SU-DHL-6 (cell line): ENCODE results near the gene MTRR.

Experiments used
- H2AFZ ChIP-seq: fragments of 200-600 bp; sonication (generic); 2 replicates; pipeline ENCODE4 v1.6.1; 2014; ENCODE audit warnings: low read depth, mild to moderate bottlenecking, moderate library complexity, mixed read lengths, antibody characterized with exemption, low read length; ENCODE audit not compliant: severe bottlenecking
- H3F3A ChIP-seq: fragments of 200-600 bp; shearing (Covaris generic); 2 replicates; pipeline ENCODE4 v1.6.0; 2016; ENCODE audit warnings: antibody characterized with exemption, mild to moderate bottlenecking; ENCODE audit not compliant: insufficient read depth
- H3K27ac ChIP-seq: fragments of 200-600 bp; sonication (generic); 2 replicates; pipeline ENCODE4 v1.5.1; 2016; ENCODE audit warnings: low read depth, mild to moderate bottlenecking, low read length, moderate library complexity, mixed read lengths
- H3K27me3 ChIP-seq: fragments of 200-600 bp; sonication (generic), shearing (Covaris generic); 2 replicates; pipeline ENCODE4 v1.6.0; 2014; ENCODE audit warnings: mild to moderate bottlenecking, low read length
- H3K36me3 ChIP-seq: fragments of 200-600 bp; sonication (generic); 2 replicates; pipeline ENCODE4 v1.6.1; 2014; ENCODE audit warnings: mild to moderate bottlenecking, low read length, mixed read lengths
- H3K4me2 ChIP-seq: fragments of 300-600, 200-600 bp; shearing (Covaris generic), sonication (generic); 2 replicates; pipeline ENCODE4 v1.6.0; 2014; ENCODE audit warnings: low read length, low read depth, mild to moderate bottlenecking; ENCODE audit not compliant: poor library complexity, severe bottlenecking
- H3K4me3 ChIP-seq: fragments of 200-600 bp; sonication (generic); 2 replicates; pipeline ENCODE4 v1.5.1; 2014; ENCODE audit warnings: antibody characterized with exemption, low read length, mild to moderate bottlenecking, mixed read lengths; ENCODE audit not compliant: insufficient read depth, poor library complexity, severe bottlenecking
- H3K79me2 ChIP-seq: fragments of 200-600 bp; sonication (generic); 2 replicates; pipeline ENCODE4 v1.6.1; 2014; ENCODE audit warnings: mild to moderate bottlenecking, low read length, moderate library complexity; ENCODE audit not compliant: insufficient read depth
- H3K9ac ChIP-seq: fragments of 200-600 bp; sonication (generic); 2 replicates; pipeline ENCODE4 v1.7.0; 2014; ENCODE audit warnings: mild to moderate bottlenecking, low read length
- H3K9me2 ChIP-seq: fragments of 200-600 bp; sonication (generic); replicated peaks from 2 replicates; pipeline ENCODE4 v1.6.1; 2014; ENCODE audit warnings: low read length; ENCODE audit not compliant: insufficient read depth
- H3K9me3 ChIP-seq: fragments of 200-600 bp; sonication (generic); 2 replicates; pipeline ENCODE4 v1.6.1; 2014; ENCODE audit warnings: low read length, mixed read lengths; ENCODE audit not compliant: insufficient read depth
- H4K20me1 ChIP-seq: fragments of 200-600 bp; sonication (generic); 2 replicates; pipeline ENCODE4 v1.6.1; 2014; ENCODE audit warnings: low read depth, mild to moderate bottlenecking, antibody characterized with exemption, low read length, moderate library complexity, mixed read lengths
- CTCF ChIP-seq: fragments of 200-600 bp; sonication (generic); IDR thresholded peaks from one replicate; pipeline ENCODE4 v1.5.1; 2017; ENCODE audit warnings: antibody characterized with exemption, mild to moderate bottlenecking, low read length, moderate library complexity; ENCODE audit not compliant: insufficient read depth, poor library complexity, severe bottlenecking
- EZH2phosphoT487 ChIP-seq: fragments of 200-600 bp; sonication (generic), shearing (Covaris generic); conservative IDR thresholded peaks from 2 replicates; pipeline ENCODE4 v1.6.1; 2018; ENCODE audit warnings: mild to moderate bottlenecking, antibody characterized with exemption, low read length, moderate library complexity, mixed read lengths

Gene MTRR

DNA sequence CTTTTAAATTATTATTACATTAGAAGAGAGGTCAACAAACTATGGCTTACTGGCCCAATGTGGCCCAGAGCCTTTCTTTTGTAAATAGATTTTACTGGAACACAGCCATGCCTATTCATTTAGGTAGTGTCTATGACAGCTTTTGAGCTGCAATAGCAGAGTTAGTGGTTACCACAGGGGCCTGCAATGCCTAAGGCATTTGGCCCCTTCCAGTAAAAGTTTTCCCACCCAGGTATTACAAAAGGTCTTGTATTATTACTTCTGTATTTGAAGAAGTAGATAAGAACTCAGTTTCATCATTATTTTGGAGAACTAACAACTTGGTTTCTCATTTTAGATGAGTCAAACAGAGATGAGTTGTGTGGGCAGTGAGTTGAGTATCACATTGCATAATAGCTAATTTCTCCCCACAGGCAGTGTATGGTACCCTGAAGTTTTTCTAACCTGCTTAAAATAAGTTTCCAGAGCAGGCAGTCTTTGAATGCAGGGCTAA is 9.5 kb downstream of the MTRR start:
- H3K27ac ChIP-seq = no peak overlapping the region
- no peaks in the 10 kb centered on the region for H3K27me3 ChIP-seq

DNA sequence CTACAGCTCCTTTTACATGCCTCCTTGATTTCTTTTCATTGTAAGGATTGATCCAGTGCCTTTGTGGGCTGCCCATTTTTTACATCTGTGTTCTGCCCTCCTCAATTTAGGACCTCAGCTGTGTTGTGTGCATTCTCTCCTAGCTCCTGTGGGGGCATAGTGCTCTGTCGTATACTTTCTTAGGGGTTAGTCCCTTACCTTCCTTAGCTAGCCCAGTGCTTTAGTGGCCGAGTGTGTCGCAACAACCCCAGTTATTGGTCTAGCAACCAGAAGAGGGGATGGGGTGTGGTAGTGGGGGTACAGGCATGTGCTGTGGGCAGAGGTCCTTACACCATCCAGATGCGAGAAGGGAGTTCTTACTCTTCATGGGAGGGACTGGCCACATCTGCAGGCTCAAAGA is 12.1 kb downstream of the MTRR start:
- H2AFZ ChIP-seq = no peak overlapping the region
- TF ChIP-seq CTCF = no peak
- no peak for TF ChIP-seq EZH2phosphoT487
- no peaks in the 10 kb centered on the region for H3K9me3 ChIP-seq
- H3K9ac ChIP-seq = no peak overlapping the region
- H3K36me3 ChIP-seq = peaks cover 58% of the 10 kb centered on the region; the same call in 1 of the 2 replicates
- H3K4me3 ChIP-seq = no peak overlapping the region
- H3K4me2 ChIP-seq = no peak overlapping the region
- H3F3A ChIP-seq = no peaks in the 10 kb centered on the region
- peaks cover 11% of the 10 kb centered on the region; the same call in 1 of the 2 replicates for H3K79me2 ChIP-seq
- H3K27ac ChIP-seq = no peak overlapping the region
- H4K20me1 ChIP-seq = peaks cover 6% of the 10 kb centered on the region; the same call in 1 of the 2 replicates
- H3K27me3 ChIP-seq = no peaks in the 10 kb centered on the region
- H3K9me2 ChIP-seq = no peaks in the 10 kb centered on the region

More for the DNA sequence above, 9.5 kb downstream of the MTRR start:
- TF ChIP-seq EZH2phosphoT487 = no peak
- H3K9ac ChIP-seq = no peak overlapping the region
- no peak overlapping the region for H3K4me2 ChIP-seq
- no peaks in the 10 kb centered on the region for H3K9me2 ChIP-seq
- no peak overlapping the region for H2AFZ ChIP-seq
- H3K9me3 ChIP-seq = no peaks in the 10 kb centered on the region
- peaks cover 65% of the 10 kb centered on the region for H3K36me3 ChIP-seq
- H3K79me2 ChIP-seq = peaks cover 37% of the 10 kb centered on the region
- H3K4me3 ChIP-seq = no peak overlapping the region
- H3F3A ChIP-seq = no peaks in the 10 kb centered on the region
- peaks cover 9% of the 10 kb centered on the region; the same call in 1 of the 2 replicates for H4K20me1 ChIP-seq

DNA sequence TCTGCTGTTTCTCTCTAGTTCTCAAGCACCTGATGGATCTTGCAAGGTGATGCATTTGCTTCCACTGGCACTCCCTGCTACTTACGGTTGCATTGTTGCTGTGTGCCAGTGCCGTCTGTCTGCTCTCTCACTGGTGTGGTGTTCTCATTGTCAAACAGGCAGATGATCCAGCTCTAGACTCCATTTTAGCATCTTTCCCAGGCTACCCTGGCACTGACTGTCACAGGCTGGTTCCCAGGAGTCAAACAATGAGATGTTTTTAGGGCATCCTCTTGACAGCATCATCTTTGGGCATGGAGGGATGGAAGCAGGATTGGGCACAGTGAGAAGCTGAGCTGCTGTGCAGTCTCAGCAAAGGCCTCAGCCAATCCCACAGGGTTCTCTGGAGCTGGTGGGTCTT is 12.9 kb downstream of the MTRR start:
- no peaks in the 10 kb centered on the region for H3K27me3 ChIP-seq
- H3K27ac ChIP-seq = no peak overlapping the region
- H3K9me3 ChIP-seq = no peaks in the 10 kb centered on the region
- peaks cover 56% of the 10 kb centered on the region; the same call in 1 of the 2 replicates for H3K36me3 ChIP-seq
- no peaks in the 10 kb centered on the region for H3K9me2 ChIP-seq
- H3K4me2 ChIP-seq = no peak overlapping the region
- no peak overlapping the region for H3K9ac ChIP-seq
- no peaks in the 10 kb centered on the region for H3F3A ChIP-seq
- TF ChIP-seq CTCF (no peak), EZH2phosphoT487 (no peak)
- no peak overlapping the region for H3K4me3 ChIP-seq
- peaks cover 6% of the 10 kb centered on the region; the same call in 1 of the 2 replicates for H4K20me1 ChIP-seq
- H3K79me2 ChIP-seq = 0 out of 2 replicates have a peak, but pooled peaks cover 5% of the 10 kb centered on the region
- H2AFZ ChIP-seq = no peak overlapping the region

DNA sequence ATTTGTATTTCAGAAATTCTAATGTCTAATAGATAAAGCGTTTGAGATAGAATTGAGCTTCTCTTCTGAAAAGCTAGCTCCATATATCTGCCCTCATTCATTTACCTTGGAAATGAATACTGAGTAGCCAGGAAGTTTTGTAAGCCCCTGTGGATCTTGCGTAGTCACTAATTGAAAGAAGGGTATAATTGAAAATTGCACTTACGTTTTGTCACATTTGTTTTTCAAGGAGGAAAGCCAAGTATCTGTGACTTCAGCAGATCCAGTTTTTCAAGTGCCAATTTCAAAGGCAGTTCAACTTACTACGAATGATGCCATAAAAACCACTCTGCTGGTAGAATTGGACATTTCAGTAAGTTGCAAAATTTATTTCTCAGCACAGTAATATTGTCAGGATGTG is 14.0 kb downstream of the MTRR start:
- Histone ChIP-seq H3K4me2 (no peak overlapping the region), H2AFZ (no peak overlapping the region), H3F3A (no peaks in the 10 kb centered on the region), H3K36me3 (peaks cover 49% of the 10 kb centered on the region; the same call in 1 of the 2 replicates), H3K9ac (no peak overlapping the region), H3K9me2 (no peaks in the 10 kb centered on the region), H4K20me1 (peaks cover 6% of the 10 kb centered on the region; the same call in 1 of the 2 replicates), H3K4me3 (no peak overlapping the region), H3K79me2 (0 out of 2 replicates have a peak, but pooled peaks cover 5% of the 10 kb centered on the region), H3K9me3 (no peaks in the 10 kb centered on the region), H3K27me3 (no peaks in the 10 kb centered on the region), H3K27ac (no peak overlapping the region)
- TF ChIP-seq EZH2phosphoT487 (no peak), CTCF (no peak)
